ENCODE measurements around the gene ARPC5L. TPM values are rescaled to one million over a fixed set of nuclear protein-coding genes. Genes with fewer than 3 reads are reported as not detected.

Gene ARPC5L
- total and polyA plus RNA-seq, 2 of the 8 experiments (the other 6 are each of a cell fraction or from before 2014, with no cell fraction given), result 34.1 to 50.6 TPM

- Histone ChIP-seq H3K36me3 (ENCODE audit: control insufficient read depth in 2 of 4, insufficient read depth in 4 of 4, low read length in 3 of 4) (peaks cover 23 to 28% (median 26%) of the 10 kb centered on the region in 4 experiments), H3K56ac (replicated peaks; ENCODE audit: insufficient read length, low read depth, low read length) (no peak overlapping the region), H3K9ac (replicated peaks in 1 of 4; ENCODE audit: extremely low read depth in 1 of 4, low read depth in 3 of 4, low read length in 3 of 4) (no peak overlapping the region), H3K79me1 (ENCODE audit: low read depth, low read length) (peaks cover 10% of the 10 kb centered on the region), H3K79me2 (ENCODE audit: control insufficient read depth in 1 of 2, insufficient read depth in 2 of 2, low read length in 2 of 2) (peaks cover 16 to 44% of the 10 kb centered on the region in 2 experiments), H4K8ac (ENCODE audit: extremely low read depth, insufficient read depth, low read length) (no peak overlapping the region), H3K27ac (ENCODE audit: low read depth, low read length) (no peak overlapping the region), H3K4me3 (ENCODE audit: extremely low read depth in 1 of 4, insufficient read depth in 2 of 4, low read depth in 3 of 4, low read length in 4 of 4) (no peak overlapping the region), H4K91ac (replicated peaks; ENCODE audit: insufficient read length, low read length) (no peak overlapping the region), H2BK15ac (ENCODE audit: low read length) (no peak overlapping the region), H2BK5ac (ENCODE audit: low read depth, low read length) (no peak overlapping the region), H3K27me3 (replicated peaks in 1 of 4; ENCODE audit: control insufficient read depth in 3 of 4, extremely low read depth in 1 of 4, insufficient read depth in 3 of 4, low read length in 3 of 4) (no peaks in the 10 kb centered on the region), H2AK5ac (ENCODE audit: low read depth, low read length) (peak overlapping the region; percentile 88; the same call in 1 of the 2 replicates), H2AFZ (ENCODE audit: low read length) (no peak overlapping the region), H3K18ac (ENCODE audit: extremely low read depth, low read length) (no peak overlapping the region), H3K14ac (ENCODE audit: insufficient read length) (no peak overlapping the region), H2BK12ac (ENCODE audit: low read depth, low read length) (no peak overlapping the region; the same call in 1 of the 2 replicates), H4K5ac (ENCODE audit: insufficient read length, low read depth, low read length) (no peak overlapping the region), H2BK20ac (ENCODE audit: low read length) (no peak overlapping the region), H3K4ac (replicated peaks; ENCODE audit: insufficient read length, low read depth, low read length) (no peak overlapping the region), H3K4me2 (ENCODE audit: insufficient read depth in 1 of 2, low read depth in 2 of 2, low read length in 2 of 2) (no peak overlapping the region; a peak in 1 of 4 replicates), H3K23ac (ENCODE audit: insufficient read length) (no peak overlapping the region), H2BK120ac (replicated peaks; ENCODE audit: low read depth, low read length) (no peak overlapping the region), H3K23me2 (ENCODE audit: low read depth, low read length) (peaks cover 7% of the 10 kb centered on the region), H3K9me3 (ENCODE audit: insufficient read depth in 2 of 2, low read depth in 1 of 2, low read length in 1 of 2) (no peaks in the 10 kb centered on the region), H3K4me1 (replicated peaks in 1 of 4; ENCODE audit: control insufficient read depth in 3 of 4, insufficient read depth in 4 of 4, low read length in 3 of 4) (peaks cover 8 to 15% (median 11%) of the 10 kb centered on the region in 4 experiments; a peak in 6 of 7 replicates), H4K20me1 (replicated peaks in 1 of 2; ENCODE audit: control insufficient read depth in 1 of 2, insufficient read depth in 2 of 2, low read length in 2 of 2) (peaks cover 24 to 25% of the 10 kb centered on the region in 2 experiments)
- DNase-seq (ENCODE audit: low read depth in 1 of 2, low spot score in 2 of 2) (no peak), FAIRE-seq (no peak)
- CTCF ChIA-PET (ENCODE audit: partially characterized antibody), result interaction anchor here (1.0 to 42.1 kb wide), 7 partner anchors 11 to 518 kb away, joined by 3 to 1529 read pairs (median 5); partner anchors contain the start of genes NR6A1, OLFML2A and WDR38
- POLR2A ChIA-PET (ENCODE audit: partially characterized antibody), result interaction anchor here (1.0 to 25.5 kb wide), 7 partner anchors 10 to 377 kb away, joined by 3 to 573 read pairs (median 23); partner anchors contain the start of genes NR6A1, OLFML2A and WDR38
- TF ChIP-seq SIN3A (conservative IDR thresholded peaks at IDR 0.05 in 1 of 2, IDR thresholded peaks at IDR 0.05 in 1 of 2; ENCODE audit: low read depth in 1 of 2, low read length in 2 of 2) (no peak), PHF8 (conservative IDR thresholded peaks at IDR 0.05; ENCODE audit: low read depth, low read length) (no peak), BRCA1 (IDR thresholded peaks at IDR 0.05; ENCODE audit: low read depth, low read length) (no peak), YY1 (IDR thresholded peaks at IDR 0.05; ENCODE audit: low read depth, low read length) (no peak), CEBPB (IDR thresholded peaks at IDR 0.05; ENCODE audit: low read depth, low read length) (no peak), CBX8 (IDR thresholded peaks at IDR 0.05; ENCODE audit: borderline replicate concordance, low read depth, low read length) (no peak), SP2 (IDR thresholded peaks at IDR 0.05; ENCODE audit: low read length) (no peak), BACH1 (IDR thresholded peaks at IDR 0.05; ENCODE audit: low read length) (no peak), RXRA (IDR thresholded peaks at IDR 0.05; ENCODE audit: insufficient read depth, low read depth, low read length) (no peak), TAF1 (IDR thresholded peaks at IDR 0.05; ENCODE audit: low read depth, low read length) (no peak), RFX5 (IDR thresholded peaks at IDR 0.05; ENCODE audit: borderline replicate concordance, low read depth, low read length) (no peak)
- WGBS, 2 experiments (ENCODE audit: extremely low coverage in 1 of 2, insufficient coverage in 1 of 2, insufficient read length in 1 of 2, insufficient replicate concordance in 2 of 2, low coverage in 1 of 2, low lambda C conversion rate in 2 of 2, missing lambda C conversion rate in 1 of 2), result 97% methylated on average over 7 of the region's 7 CpGs; no CpG with 5 or more reads in 1 of the 2 experiments
Observed at GRCh38 chr9:124863371-124863871, 1.5 kb downstream of the ARPC5L start.

Data from H1 (cell line).